ENCODE measurements around the gene GALNT17. TPM values are rescaled to one million over a fixed set of nuclear protein-coding genes. Genes with fewer than 3 reads are reported as not detected.
A peak's percentile ranks its signal among the peaks of the same experiment; 100 is the strongest.
"Not testable (repeated sequence)": the region's sequence is repeated elsewhere in the genome, so short reads cannot be mapped to it uniquely, and the experiment has no call there.

Gene GALNT17
- polyA plus RNA-seq, 2 of the 4 experiments (the other 2 are of a cell fraction): not detected

DNA sequence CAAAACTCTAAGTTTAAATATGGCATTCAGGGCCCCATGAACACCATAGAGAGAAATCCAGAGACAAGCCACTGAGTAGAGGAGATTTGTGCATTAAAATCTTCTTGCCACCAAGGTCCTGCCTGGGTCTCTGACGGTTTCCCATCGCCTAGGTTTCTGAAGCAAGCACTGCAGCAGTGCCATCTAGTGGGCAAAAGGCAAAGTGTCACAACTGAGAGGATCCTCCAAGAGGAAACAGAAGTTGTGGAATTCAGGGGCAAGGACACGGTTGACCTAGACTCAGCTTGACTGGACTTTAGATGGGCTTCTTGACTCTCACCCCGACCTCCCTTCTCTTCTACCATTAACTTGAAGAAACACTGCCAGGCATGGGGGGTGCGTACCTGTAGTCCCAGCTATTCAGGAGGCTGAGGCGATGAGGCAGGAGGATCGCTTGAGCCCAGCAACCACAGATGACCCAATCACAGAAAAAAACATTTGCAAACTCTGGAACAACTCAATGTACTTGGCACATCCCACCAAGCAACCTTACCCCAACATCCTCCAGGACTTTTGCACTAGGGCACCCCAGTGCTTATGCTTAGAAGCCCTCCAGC, 604.1 kb downstream of the GALNT17 start (continued):
- TF ChIP-seq FOSB (CRISPR knock-in tag; IDR thresholded peaks at IDR 0.05): no peak
- peak; percentile 63 to 73 for TF ChIP-seq RAD21 (conservative IDR thresholded peaks at IDR 0.05 in 1 of 2, IDR thresholded peaks at IDR 0.05 in 1 of 2)

DNA sequence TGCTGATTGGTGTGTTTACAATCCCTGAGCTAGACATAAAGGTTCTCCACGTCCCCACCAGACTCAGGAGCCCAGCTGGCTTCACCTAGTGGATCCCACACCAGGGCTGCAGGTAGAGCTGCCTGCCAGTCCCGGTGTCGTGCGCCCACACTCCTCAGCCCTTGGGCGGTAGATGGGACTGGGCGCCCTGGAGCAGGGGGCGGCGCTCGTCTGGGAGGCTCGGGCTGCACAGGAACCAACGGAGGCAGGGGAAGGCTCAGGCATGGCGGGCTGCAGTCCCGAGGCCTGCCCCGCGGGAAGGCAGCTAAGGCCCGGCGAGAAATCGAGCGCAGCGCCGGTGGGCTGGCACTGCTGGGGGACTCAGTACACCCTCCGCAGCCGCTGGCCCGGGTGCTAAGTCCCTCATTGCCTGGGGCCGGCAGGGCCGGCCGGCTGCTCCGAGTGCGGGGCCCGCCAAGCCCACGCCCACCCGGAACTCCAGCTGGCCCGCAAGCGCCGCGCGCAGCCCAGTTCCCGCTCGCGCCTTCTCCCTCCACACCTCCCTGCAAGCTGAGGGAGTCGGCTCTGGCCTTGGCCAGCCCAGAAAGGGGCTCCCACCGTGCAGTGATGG, 606.1 kb downstream of the GALNT17 start:
- ATAC-seq; H3K27ac ChIP-seq; FAIRE-seq; H3K4me2 ChIP-seq; POLR2A ChIA-PET; DNase-seq (ENCODE audit: low read depth in 1 of 2, low spot score in 1 of 2); H3K4me1 ChIP-seq; H3K9me3 ChIP-seq; H3K4me3 ChIP-seq: not testable (repeated sequence)
- WGBS (ENCODE audit: missing lambda C conversion rate): 40% methylated on average over 12 of the region's 42 CpGs
- CTCF ChIA-PET: interaction anchor here (1.1 to 5.9 kb wide), 4 partner anchors 14 to 907 kb away, joined by 3 to 84 read pairs (median 20); no protein-coding TSS in a partner anchor

DNA sequence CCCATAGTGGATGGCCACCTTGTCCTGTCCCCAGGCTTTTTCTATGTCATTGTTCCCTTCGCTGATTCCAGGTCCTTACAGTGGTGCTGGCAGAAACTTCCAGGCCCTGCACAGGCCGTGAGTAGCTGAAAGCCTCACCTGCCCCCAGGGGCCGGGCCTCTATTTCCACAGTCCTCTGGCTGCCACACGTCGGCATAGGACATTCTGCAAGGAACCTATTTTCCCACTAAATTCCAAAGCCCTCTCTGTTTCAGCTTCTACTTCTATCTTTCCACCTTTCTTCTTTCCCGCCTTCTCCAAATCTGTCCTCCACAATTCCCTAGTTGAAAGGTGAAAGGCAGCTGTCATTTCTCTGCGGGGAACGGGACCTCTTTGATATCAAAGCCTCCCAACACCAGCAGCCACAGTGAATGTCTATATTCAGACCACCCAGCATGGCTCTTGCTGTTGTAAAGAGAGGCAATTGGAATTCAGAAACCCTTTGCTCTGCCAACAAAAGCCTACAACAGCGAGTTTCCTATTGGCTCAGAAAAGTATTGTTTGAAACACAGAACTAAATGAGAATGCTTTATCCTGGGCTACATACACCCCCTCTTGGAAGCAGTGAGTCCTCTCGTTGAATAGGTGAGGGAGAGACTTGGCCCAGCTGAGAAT, 607.7 kb downstream of the GALNT17 start:
- Histone ChIP-seq H3K9me3 (no peaks in the 10 kb centered on the region), H3K4me3 (no peak overlapping the region), H3K4me2 (no peak overlapping the region), H3K4me1 (no peaks in the 10 kb centered on the region), H3K27ac (no peak overlapping the region)
- WGBS (ENCODE audit: missing lambda C conversion rate): 22% methylated on average over 10 of the region's 10 CpGs
- ChIA-PET CTCF (interaction anchor here (1.0 to 1.5 kb wide), 2 partner anchors 12 to 911 kb away, joined by 3 read pairs; no protein-coding TSS in a partner anchor), POLR2A (no interaction called here)
- DNase-seq (ENCODE audit: low read depth in 1 of 2, low spot score in 1 of 2): no peak
- no peak for FAIRE-seq
- TF ChIP-seq RARB (CRISPR knock-in tag; IDR thresholded peaks at IDR 0.05) (no peak), ZNF302 (CRISPR knock-in tag; IDR thresholded peaks at IDR 0.05) (no peak), NPAS2 (CRISPR knock-in tag; IDR thresholded peaks at IDR 0.05; ENCODE audit: borderline replicate concordance) (no peak), POLR2A (IDR thresholded peaks at IDR 0.05; ENCODE audit: low read length) (no peak), NR3C1 (IDR thresholded peaks at IDR 0.05) (no peak), POLR2AphosphoS2 (conservative IDR thresholded peaks at IDR 0.05; ENCODE audit: low read length) (no peak), PHF8 (IDR thresholded peaks at IDR 0.05; ENCODE audit: borderline replicate concordance, low read depth) (no peak)
- TF ChIP-seq, protein P1, sequence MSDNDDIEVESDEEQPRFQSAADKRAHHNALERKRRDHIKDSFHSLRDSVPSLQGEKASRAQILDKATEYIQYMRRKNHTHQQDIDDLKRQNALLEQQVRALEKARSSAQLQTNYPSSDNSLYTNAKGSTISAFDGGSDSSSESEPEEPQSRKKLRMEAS (IDR thresholded peaks at IDR 0.05): no peak
- TF ChIP-seq, protein P2, sequence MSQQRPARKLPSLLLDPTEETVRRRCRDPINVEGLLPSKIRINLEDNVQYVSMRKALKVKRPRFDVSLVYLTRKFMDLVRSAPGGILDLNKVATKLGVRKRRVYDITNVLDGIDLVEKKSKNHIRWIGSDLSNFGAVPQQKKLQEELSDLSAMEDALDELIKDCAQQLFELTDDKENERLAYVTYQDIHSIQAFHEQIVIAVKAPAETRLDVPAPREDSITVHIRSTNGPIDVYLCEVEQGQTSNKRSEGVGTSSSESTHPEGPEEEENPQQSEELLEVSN (IDR thresholded peaks at IDR 0.05; ENCODE audit: borderline replicate concordance, low read depth): no peak
- TF ChIP-seq, protein P3, sequence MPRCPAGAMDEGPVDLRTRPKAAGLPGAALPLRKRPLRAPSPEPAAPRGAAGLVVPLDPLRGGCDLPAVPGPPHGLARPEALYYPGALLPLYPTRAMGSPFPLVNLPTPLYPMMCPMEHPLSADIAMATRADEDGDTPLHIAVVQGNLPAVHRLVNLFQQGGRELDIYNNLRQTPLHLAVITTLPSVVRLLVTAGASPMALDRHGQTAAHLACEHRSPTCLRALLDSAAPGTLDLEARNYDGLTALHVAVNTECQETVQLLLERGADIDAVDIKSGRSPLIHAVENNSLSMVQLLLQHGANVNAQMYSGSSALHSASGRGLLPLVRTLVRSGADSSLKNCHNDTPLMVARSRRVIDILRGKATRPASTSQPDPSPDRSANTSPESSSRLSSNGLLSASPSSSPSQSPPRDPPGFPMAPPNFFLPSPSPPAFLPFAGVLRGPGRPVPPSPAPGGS (IDR thresholded peaks at IDR 0.05): no peak
- ATAC-seq: no peak

DNA sequence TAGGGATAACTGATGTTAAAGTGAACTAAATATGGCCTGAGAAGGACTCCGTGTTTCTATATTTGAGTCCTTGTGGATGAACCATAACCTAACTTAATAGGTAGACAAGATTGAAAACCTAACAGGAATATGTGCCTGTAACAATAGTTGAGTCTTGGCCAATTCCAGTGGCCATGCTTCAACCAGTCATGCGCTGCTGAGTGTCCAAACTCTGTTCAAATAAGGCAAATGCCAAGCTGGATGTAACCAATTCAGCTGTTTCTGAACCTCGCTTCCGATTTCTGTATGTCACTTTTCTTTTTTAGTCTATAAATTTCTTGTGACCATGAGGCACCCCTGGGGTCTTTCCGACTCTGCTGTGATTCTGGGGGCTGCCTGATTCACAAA, 608.2 kb downstream of the GALNT17 start:
- no peak overlapping the region for H3K27ac ChIP-seq
- H3K4me3 ChIP-seq: no peak overlapping the region
- ChIA-PET POLR2A (no interaction called here), CTCF (no interaction called here)
- DNase-seq (ENCODE audit: low read depth in 1 of 2, low spot score in 1 of 2) (no peak), ATAC-seq (no peak), FAIRE-seq (no peak)
- H3K9me3 ChIP-seq: no peaks in the 10 kb centered on the region
- 25% methylated on average over 5 of the region's 5 CpGs for WGBS (ENCODE audit: missing lambda C conversion rate)
- no peak overlapping the region for H3K4me2 ChIP-seq
- H3K4me1 ChIP-seq: no peaks in the 10 kb centered on the region
- TF ChIP-seq RNF2 (IDR thresholded peaks at IDR 0.05; ENCODE audit: borderline replicate concordance, low read depth) (no peak), SMC3 (IDR thresholded peaks at IDR 0.05) (no peak), ZNF302 (CRISPR knock-in tag; IDR thresholded peaks at IDR 0.05) (no peak), ZSCAN20 (CRISPR knock-in tag; IDR thresholded peaks at IDR 0.05) (no peak), ZC3H11A (IDR thresholded peaks at IDR 0.05) (no peak), NFE2L2 (conservative IDR thresholded peaks at IDR 0.05; ENCODE audit: low read length) (no peak), CBX8 (IDR thresholded peaks at IDR 0.05) (no peak), TFCP2L1 (CRISPR knock-in tag; IDR thresholded peaks at IDR 0.05) (no peak), CEBPB (IDR thresholded peaks at IDR 0.05) (no peak), ZFP36 (IDR thresholded peaks at IDR 0.05; ENCODE audit: borderline replicate concordance, partially characterized antibody) (no peak), BHLHE40 (IDR thresholded peaks at IDR 0.05; ENCODE audit: low read depth, low read length) (no peak), FOSL2 (IDR thresholded peaks at IDR 0.05) (no peak), FOSL2 (CRISPR knock-in tag; IDR thresholded peaks at IDR 0.05) (no peak), MAFK (IDR thresholded peaks at IDR 0.05; ENCODE audit: partially characterized antibody) (no peak), RAD21 (conservative IDR thresholded peaks at IDR 0.05 in 1 of 2, IDR thresholded peaks at IDR 0.05 in 1 of 2) (no peak)
- TF ChIP-seq, protein P1 (IDR thresholded peaks at IDR 0.05): no peak
- TF ChIP-seq, protein P4, sequence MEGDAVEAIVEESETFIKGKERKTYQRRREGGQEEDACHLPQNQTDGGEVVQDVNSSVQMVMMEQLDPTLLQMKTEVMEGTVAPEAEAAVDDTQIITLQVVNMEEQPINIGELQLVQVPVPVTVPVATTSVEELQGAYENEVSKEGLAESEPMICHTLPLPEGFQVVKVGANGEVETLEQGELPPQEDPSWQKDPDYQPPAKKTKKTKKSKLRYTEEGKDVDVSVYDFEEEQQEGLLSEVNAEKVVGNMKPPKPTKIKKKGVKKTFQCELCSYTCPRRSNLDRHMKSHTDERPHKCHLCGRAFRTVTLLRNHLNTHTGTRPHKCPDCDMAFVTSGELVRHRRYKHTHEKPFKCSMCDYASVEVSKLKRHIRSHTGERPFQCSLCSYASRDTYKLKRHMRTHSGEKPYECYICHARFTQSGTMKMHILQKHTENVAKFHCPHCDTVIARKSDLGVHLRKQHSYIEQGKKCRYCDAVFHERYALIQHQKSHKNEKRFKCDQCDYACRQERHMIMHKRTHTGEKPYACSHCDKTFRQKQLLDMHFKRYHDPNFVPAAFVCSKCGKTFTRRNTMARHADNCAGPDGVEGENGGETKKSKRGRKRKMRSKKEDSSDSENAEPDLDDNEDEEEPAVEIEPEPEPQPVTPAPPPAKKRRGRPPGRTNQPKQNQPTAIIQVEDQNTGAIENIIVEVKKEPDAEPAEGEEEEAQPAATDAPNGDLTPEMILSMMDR (IDR thresholded peaks at IDR 0.05): no peak
- TF ChIP-seq, protein P5, sequence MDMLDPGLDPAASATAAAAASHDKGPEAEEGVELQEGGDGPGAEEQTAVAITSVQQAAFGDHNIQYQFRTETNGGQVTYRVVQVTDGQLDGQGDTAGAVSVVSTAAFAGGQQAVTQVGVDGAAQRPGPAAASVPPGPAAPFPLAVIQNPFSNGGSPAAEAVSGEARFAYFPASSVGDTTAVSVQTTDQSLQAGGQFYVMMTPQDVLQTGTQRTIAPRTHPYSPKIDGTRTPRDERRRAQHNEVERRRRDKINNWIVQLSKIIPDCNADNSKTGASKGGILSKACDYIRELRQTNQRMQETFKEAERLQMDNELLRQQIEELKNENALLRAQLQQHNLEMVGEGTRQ (IDR thresholded peaks at IDR 0.05): no peak
